Upper lobe of right lung (tissue), 1 donor: ENCODE data around the gene POLR2M. TPM values are rescaled to one million over a fixed set of nuclear protein-coding genes. Genes with fewer than 3 reads are reported as not detected.
A peak's percentile ranks its signal among the peaks of the same experiment; 100 is the strongest.

Experiments used
- ATAC-seq: fragments of 200-7000 bp; cut with Tn5 transposase; one replicate; pipeline ENCODE4 v1.9.1; 2020; ENCODE audit warnings: mild to moderate bottlenecking, moderate library complexity
- DNase-seq: peaks from one replicate; pipeline ENCODE4 v3.0.0-alpha.2; 2020
- H3K27ac ChIP-seq: fragments of 200-600 bp; one replicate; pipeline ENCODE4 v1.8.0; 2022
- H3K27me3 ChIP-seq: fragments of 200-600 bp; one replicate; pipeline ENCODE4 v1.8.0; 2022; ENCODE audit warnings: mild to moderate bottlenecking
- H3K36me3 ChIP-seq: fragments of 200-600 bp; one replicate; pipeline ENCODE4 v1.8.0; 2022
- H3K4me1 ChIP-seq: fragments of 200-600 bp; one replicate; pipeline ENCODE4 v1.8.0; 2022
- H3K4me3 ChIP-seq: fragments of 200-600 bp; one replicate; pipeline ENCODE4 v1.8.0; 2022; ENCODE audit warnings: mild to moderate bottlenecking
- H3K9me3 ChIP-seq: fragments of 200-600 bp; one replicate; pipeline ENCODE4 v1.8.0; 2022
- CTCF ChIP-seq: fragments of 200-600 bp; IDR thresholded peaks from one replicate; pipeline ENCODE4 v1.8.0; 2022; ENCODE audit warnings: antibody characterized with exemption
- intact Hi-C: fragments of 100-400 bp; cut with DNase I; formaldehyde crosslinking; loops from one replicate; pipeline ENCODE4 v1.11.0; 2022
- total RNA-seq: library from RNA; stranded (reverse); fragmentation: NEBNext Ultra II Directional; extraction: Animal tissue kit (Norgen Biotek cat#: 25700); gene quantifications from one replicate; pipeline ENCODE4 v1.2.1, GENCODE V29; 2021
- donor health status: DM: no; HTN: yes; CAD: no; lungs with severe emphysema.

The POLR2M gene
- total RNA-seq, 1 donor from 2014 or later, result 63.7 TPM

- ATAC-seq (peak; percentile 75), DNase-seq (peak; percentile 69)
- Histone ChIP-seq H3K27me3 (no peaks in the 10 kb centered on the region), H3K9me3 (no peaks in the 10 kb centered on the region), H3K27ac (peak overlapping the region; percentile 37), H3K4me3 (peak overlapping the region; percentile 18), H3K36me3 (no peaks in the 10 kb centered on the region), H3K4me1 (no peaks in the 10 kb centered on the region)
- intact Hi-C loops, result no loop called here
- no peak for TF ChIP-seq CTCF
These were observed 40.8 kb downstream of the POLR2M start for GRCh38 chr15:57747206-57747896.

- DNase-seq (no peak), ATAC-seq (no peak)
- TF ChIP-seq CTCF, result peak; percentile 49
- Histone ChIP-seq H3K27me3 (no peaks in the 10 kb centered on the region), H3K4me3 (no peak overlapping the region), H3K4me1 (no peaks in the 10 kb centered on the region), H3K27ac (no peak overlapping the region), H3K9me3 (no peaks in the 10 kb centered on the region), H3K36me3 (no peaks in the 10 kb centered on the region)
- intact Hi-C loops, result loop anchor here (5.0 kb wide), 1 partner anchor 111 kb away; no protein-coding TSS in a partner anchor
These were observed 44.8 kb downstream of the POLR2M start for GRCh38 chr15:57751177-57751800.

- no peaks in the 10 kb centered on the region for H3K4me1 ChIP-seq
- ATAC-seq (peak; percentile 46), DNase-seq (no peak)
- intact Hi-C loops, result loop anchor here (5.0 kb wide), 1 partner anchor 110 kb away; no protein-coding TSS in a partner anchor
- no peak overlapping the region for H3K27ac ChIP-seq
- peak; percentile 39 for TF ChIP-seq CTCF
- no peak overlapping the region for H3K4me3 ChIP-seq
- H3K36me3 ChIP-seq, result no peaks in the 10 kb centered on the region
- no peaks in the 10 kb centered on the region for H3K27me3 ChIP-seq
- H3K9me3 ChIP-seq, result no peaks in the 10 kb centered on the region
These were observed 45.9 kb downstream of the POLR2M start for GRCh38 chr15:57752436-57752835.

- Histone ChIP-seq H3K36me3 (no peaks in the 10 kb centered on the region), H3K27me3 (no peaks in the 10 kb centered on the region), H3K27ac (no peak overlapping the region), H3K9me3 (no peaks in the 10 kb centered on the region), H3K4me3 (no peak overlapping the region), H3K4me1 (no peaks in the 10 kb centered on the region)
- DNase-seq (no peak), ATAC-seq (no peak)
- intact Hi-C loops, result loop anchor here (5.0 kb wide), 1 partner anchor 109 kb away; no protein-coding TSS in a partner anchor
- no peak for TF ChIP-seq CTCF
These were observed 46.3 kb downstream of the POLR2M start for GRCh38 chr15:57752840-57753239.

- no peak overlapping the region for H3K27ac ChIP-seq
- no peaks in the 10 kb centered on the region for H3K4me1 ChIP-seq
- intact Hi-C loops, result no loop called here
- no peaks in the 10 kb centered on the region for H3K27me3 ChIP-seq
- no peaks in the 10 kb centered on the region for H3K9me3 ChIP-seq
- ATAC-seq, result no peak
- no peaks in the 10 kb centered on the region for H3K36me3 ChIP-seq
- H3K4me3 ChIP-seq, result no peak overlapping the region
- no peak for TF ChIP-seq CTCF
- DNase-seq, result no peak
These were observed 50.0 kb downstream of the POLR2M start for GRCh38 chr15:57756466-57756865.
